ENCODE data around the gene CCNY.
"Not testable (repeated sequence)": the region's sequence is repeated elsewhere in the genome, so short reads cannot be mapped to it uniquely, and the experiment has no call there.

The CCNY gene

GRCh38 chr10:35387768-35388167, 51.5 kb downstream of the CCNY start:
- peak; percentile 94 for DNase-seq

- no peak for DNase-seq
Observed at GRCh38 chr10:35388197-35388596, 51.9 kb downstream of the CCNY start.

- DNase-seq: no peak
Observed at GRCh38 chr10:35388682-35389081, 52.4 kb downstream of the CCNY start.

GRCh38 chr10:35390161-35390840, 54.0 kb downstream of the CCNY start:
- DNase-seq: no peak

- DNase-seq: no peak
Observed at GRCh38 chr10:35390843-35391152, 54.5 kb downstream of the CCNY start.

GRCh38 chr10:35391153-35391953, 55.0 kb downstream of the CCNY start:
- no peak for DNase-seq

GRCh38 chr10:35391954-35392262, 55.6 kb downstream of the CCNY start:
- no peak for DNase-seq

GRCh38 chr10:35392482-35393228, 56.3 kb downstream of the CCNY start:
- no peak for DNase-seq

- DNase-seq: no peak
Observed at GRCh38 chr10:35394411-35394851, 58.1 kb downstream of the CCNY start.

GRCh38 chr10:35394934-35395333, 58.6 kb downstream of the CCNY start:
- no peak for DNase-seq

GRCh38 chr10:35396560-35397434, 60.5 kb downstream of the CCNY start:
- no peak for DNase-seq

GRCh38 chr10:35397953-35398352, 61.6 kb downstream of the CCNY start:
- no peak for DNase-seq

GRCh38 chr10:35398355-35398754, 62.0 kb downstream of the CCNY start:
- DNase-seq: peak; percentile 19

- DNase-seq: no peak
Observed at GRCh38 chr10:35398908-35399307, 62.6 kb downstream of the CCNY start.

- DNase-seq: no peak
Observed at GRCh38 chr10:35399414-35400009, 63.2 kb downstream of the CCNY start.

- no peak for DNase-seq
Observed at GRCh38 chr10:35400595-35401268, 64.4 kb downstream of the CCNY start.

GRCh38 chr10:35403491-35403890, 67.2 kb downstream of the CCNY start:
- DNase-seq: not testable (repeated sequence)

GRCh38 chr10:35404077-35404476, 67.8 kb downstream of the CCNY start:
- not testable (repeated sequence) for DNase-seq

- not testable (repeated sequence) for DNase-seq
Observed at GRCh38 chr10:35406003-35406630, 69.8 kb downstream of the CCNY start.

- DNase-seq: not testable (repeated sequence)
Observed at GRCh38 chr10:35407696-35408095, 71.4 kb downstream of the CCNY start.

GRCh38 chr10:35409094-35409582, 72.8 kb downstream of the CCNY start:
- peak; percentile 88 for DNase-seq

Data from HCEC 1CT (cell line).